Forelimb muscle (tissue), 1 donor: ENCODE data around the gene FMO5. TPM values are rescaled to one million over a fixed set of nuclear protein-coding genes. Genes with fewer than 3 reads are reported as not detected.
A peak's percentile ranks its signal among the peaks of the same experiment; 100 is the strongest.
"Not testable (repeated sequence)": the region's sequence is repeated elsewhere in the genome, so short reads cannot be mapped to it uniquely, and the experiment has no call there.

Source experiments
- DNase-seq: peaks from one replicate; pipeline ENCODE4 v3.0.0-alpha.2; 2013; ENCODE audit warnings: low read depth
- polyA plus RNA-seq: library from polyadenylated mRNA; unstranded; fragments of 120-200 nt; gene quantifications from one replicate; pipeline ENCODE4 v1.2.1, GENCODE V29; 2013; ENCODE audit not compliant: insufficient read length

FMO5 gene
- polyA plus RNA-seq, 1 donor: 2.7 TPM

DNA sequence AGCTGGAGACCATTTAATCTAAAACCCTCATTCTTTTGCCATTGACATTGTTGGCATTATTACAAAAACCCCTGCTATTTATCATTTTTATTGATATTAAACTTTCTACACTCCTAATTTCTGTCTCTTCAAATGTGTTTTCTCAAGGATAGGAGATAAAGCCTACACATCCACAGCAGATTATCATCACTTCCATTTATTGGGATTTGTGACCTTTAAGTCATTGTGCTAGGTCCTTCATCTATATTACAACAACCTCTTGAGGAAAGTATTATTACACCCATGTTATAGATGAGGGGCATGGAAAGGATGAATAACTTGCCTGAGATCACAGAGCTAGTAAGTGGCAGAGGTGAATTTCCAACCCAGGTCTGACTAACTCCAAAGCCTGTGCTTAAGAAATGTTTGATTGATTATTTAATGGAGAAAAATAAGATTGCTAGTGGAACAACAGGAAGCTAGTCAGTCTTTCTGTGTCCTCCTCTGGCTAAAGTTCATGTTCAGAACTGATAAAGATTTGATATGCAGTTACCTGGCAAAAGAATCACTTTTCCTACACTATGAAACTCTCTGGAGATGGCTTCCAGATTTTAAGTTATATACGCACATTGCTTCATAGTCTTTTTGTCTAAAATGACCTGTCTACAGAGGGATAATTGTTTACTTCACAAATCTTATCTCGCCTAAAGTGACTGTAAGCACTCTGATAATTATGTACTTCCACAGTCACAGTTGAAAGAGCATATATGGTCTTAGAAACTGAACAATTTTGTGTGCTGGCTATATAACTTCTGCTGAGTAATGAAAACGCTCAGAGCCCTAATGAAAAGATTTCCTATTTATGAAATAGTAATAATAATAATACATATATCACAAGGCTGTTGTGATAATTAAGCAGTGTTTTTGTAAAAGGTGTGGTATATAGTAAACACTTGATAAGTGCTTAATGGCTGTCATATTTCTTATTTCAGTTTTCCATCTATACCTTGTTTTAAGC, 15.0 kb downstream of the FMO5 start:
- no peak for DNase-seq

DNA sequence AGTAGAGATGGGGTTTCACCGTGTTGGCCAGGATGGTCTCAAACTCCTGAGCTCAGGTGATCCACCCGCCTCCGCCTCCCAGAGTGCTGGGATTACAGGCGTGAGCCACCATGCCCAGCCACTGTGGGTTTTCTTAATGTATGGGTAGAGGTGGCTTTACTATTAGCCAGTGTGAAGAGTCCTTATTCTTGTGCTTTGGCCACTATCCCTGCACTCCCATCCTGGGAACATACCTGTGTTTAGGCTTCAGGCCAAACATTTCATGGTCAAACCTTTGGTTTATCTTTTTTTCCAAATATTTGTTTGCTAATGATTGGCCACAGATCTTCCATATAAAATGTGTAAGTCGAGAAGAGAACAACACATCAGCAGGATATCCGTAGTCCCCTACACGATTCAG, 16.5 kb downstream of the FMO5 start:
- DNase-seq: no peak

GRCh38 chr1:147207192-147207591, 17.9 kb downstream of the FMO5 start:
- no peak for DNase-seq

- no peak for DNase-seq
These were observed 21.1 kb downstream of the FMO5 start for GRCh38 chr1:147204080-147204479.

DNA sequence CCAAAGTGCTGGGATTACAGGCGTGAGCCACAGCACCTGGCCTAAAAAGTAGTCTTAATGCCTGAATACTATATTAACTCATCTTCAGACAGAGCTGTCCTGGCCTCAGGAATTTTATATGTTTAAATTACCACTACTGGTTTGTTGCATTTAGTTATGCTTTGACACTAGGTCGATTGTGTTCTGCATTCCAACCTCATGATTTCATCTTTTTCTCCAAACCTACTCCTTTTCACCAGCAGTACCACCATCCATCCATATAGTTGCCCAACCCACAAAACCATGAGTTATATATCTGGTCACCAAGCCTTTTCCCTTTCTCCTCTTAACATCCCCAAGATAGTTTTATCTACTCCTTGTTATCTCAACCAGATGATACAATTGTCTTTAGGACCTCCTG, 22.6 kb downstream of the FMO5 start:
- DNase-seq: no peak

GRCh38 chr1:147201786-147202185, 23.4 kb downstream of the FMO5 start:
- no peak for DNase-seq

- no peak for DNase-seq
These were observed 23.9 kb downstream of the FMO5 start for GRCh38 chr1:147201276-147201675.

GRCh38 chr1:147197324-147197723, 27.8 kb downstream of the FMO5 start:
- DNase-seq: not testable (repeated sequence)

DNA sequence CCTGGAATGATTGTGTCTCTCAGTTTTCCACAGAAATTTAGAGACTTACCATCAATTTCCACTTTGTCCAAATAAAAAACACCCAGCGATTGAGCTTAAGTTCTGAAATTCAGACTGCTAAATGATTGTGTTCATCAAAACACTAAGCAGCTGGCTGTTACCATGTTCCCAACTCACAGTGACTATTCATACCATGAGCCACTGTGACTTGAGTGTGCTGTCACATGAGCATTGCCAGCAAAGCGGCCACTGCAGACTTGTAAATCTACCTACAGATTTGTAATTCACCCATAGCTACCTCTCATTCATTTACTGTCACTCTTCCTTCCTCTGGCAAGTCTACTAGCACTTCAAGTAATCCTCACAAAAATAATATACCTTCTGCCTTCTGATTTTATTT, 35.6 kb downstream of the FMO5 start:
- no peak for DNase-seq

- DNase-seq: no peak
These were observed 39.7 kb downstream of the FMO5 start for GRCh38 chr1:147185432-147185831.

- no peak for DNase-seq
These were observed 47.3 kb downstream of the FMO5 start for GRCh38 chr1:147177611-147178380.

DNA sequence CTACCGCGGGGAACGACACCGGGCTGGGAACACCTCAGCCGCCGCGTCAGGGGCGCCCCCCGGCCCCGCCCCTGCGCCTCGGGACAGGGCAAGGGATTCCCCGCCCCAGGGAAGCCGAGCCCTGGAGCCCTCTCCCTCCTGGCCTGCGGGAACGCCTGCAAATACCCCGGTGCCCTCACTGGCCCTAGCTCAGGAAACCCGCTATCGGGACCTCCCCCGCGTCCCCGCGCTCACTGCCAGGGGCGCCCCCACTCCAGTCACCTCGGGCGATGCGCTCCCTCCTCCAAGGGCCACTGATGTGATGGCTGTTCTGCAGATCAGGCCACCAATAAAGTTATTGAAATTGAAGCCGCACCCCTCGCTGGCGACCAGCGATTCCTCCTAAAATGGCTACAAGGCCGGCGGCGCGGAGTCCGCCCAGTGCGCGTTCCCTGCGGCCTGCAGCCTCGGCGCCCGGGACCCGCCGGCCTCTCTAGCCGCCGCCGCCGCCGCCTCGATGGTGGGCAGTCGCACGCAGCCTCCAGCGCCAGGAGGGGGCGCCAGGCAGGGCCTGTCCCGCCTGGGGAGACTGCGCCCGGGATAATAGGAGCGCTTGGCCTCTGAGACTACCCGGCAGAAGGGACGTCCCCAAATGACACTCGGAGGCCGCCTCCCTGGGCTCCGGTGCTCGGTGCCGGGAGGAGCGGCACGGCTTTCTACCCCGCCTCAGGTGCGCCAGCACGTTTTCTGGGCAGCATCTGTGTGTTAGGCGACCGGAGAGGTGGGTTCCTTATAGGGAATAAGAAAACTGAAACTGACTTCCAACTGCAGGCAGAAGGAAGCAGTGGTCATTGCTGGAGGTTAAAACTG, 52.7 kb downstream of the FMO5 start, which contains the start of gene PRKAB2:
TSS of gene PRKAB2 (minus strand) at position 303 of the 849 bp plus-strand sequence. CDS start 326 bp downstream, outside the sequence.
- peak; percentile 90 for DNase-seq

- no peak for DNase-seq
These were observed 53.6 kb downstream of the FMO5 start for GRCh38 chr1:147171399-147172167.

GRCh38 chr1:147169840-147170674, 55.1 kb downstream of the FMO5 start:
- DNase-seq: no peak

DNA sequence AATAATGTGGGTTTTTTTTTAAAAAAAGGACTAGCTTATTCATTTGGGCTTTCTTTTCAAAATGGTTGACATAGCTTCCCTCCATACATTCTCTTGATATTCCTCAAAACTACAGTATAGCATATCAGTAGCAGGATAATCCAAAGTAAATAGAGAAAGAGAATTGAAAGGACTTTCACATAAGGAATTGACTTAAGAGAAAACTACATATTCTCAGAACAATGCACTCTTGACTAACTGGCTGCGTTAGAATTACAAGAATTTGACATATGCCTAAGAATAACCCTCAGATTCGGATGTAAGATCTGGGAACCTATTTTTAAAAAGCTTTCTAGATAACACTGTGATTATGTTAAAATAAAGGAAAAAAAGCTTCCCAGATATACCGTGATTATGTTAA, 56.0 kb downstream of the FMO5 start:
- DNase-seq: no peak

- no peak for DNase-seq
These were observed 56.5 kb downstream of the FMO5 start for GRCh38 chr1:147168626-147169058.

GRCh38 chr1:147167365-147167764, 57.8 kb downstream of the FMO5 start:
- no peak for DNase-seq

GRCh38 chr1:147163019-147163418, 62.1 kb downstream of the FMO5 start:
- DNase-seq: no peak

GRCh38 chr1:147162093-147162492, 63.0 kb downstream of the FMO5 start:
- DNase-seq: no peak

GRCh38 chr1:147157116-147157515, 68.0 kb downstream of the FMO5 start:
- not testable (repeated sequence) for DNase-seq
